ENCODE results near the gene MCF2L2. TPM values are rescaled to one million over a fixed set of nuclear protein-coding genes. Genes with fewer than 3 reads are reported as not detected.
"Not testable (repeated sequence)": the region's sequence is repeated elsewhere in the genome, so short reads cannot be mapped to it uniquely, and the experiment has no call there.

Gene MCF2L2
- total RNA-seq, 6 experiments from 2014 or later = 0.14 TPM; not detected in 5

DNA sequence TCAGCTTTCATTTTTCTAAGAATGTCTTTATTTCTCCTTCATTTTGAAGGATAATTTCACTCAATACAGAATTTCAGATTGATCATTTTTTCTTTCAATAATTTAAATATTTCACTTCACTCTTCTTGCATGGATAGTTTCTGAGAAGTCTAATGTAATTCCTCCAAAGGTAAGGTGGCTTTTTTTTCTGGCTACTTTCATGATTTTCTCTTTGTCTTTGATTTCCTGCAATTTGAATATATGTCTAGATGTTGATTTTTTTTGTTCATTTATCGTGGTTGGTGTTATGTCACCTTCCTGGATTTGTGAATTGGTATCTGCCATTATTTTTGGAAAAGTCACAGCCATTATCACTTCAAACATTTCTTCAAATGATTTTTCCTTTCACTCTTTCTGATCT is 14.6 kb upstream of the MCF2L2 start:
- Mint-ChIP-seq H3K27me3 (ENCODE audit: insufficient read depth) (peaks cover 19% of the 10 kb centered on the region), H3K4me1 (ENCODE audit: low read depth) (peaks cover 8% of the 10 kb centered on the region), H3K36me3 (ENCODE audit: low read depth) (peaks cover 10% of the 10 kb centered on the region; the same call in 1 of the 2 replicates), H3K9me3 (peaks cover 22% of the 10 kb centered on the region), H3K4me3 (no peak overlapping the region), H3K27ac (no peak overlapping the region)
- DNase-seq = no peak
- TF ChIP-seq, protein P1, sequence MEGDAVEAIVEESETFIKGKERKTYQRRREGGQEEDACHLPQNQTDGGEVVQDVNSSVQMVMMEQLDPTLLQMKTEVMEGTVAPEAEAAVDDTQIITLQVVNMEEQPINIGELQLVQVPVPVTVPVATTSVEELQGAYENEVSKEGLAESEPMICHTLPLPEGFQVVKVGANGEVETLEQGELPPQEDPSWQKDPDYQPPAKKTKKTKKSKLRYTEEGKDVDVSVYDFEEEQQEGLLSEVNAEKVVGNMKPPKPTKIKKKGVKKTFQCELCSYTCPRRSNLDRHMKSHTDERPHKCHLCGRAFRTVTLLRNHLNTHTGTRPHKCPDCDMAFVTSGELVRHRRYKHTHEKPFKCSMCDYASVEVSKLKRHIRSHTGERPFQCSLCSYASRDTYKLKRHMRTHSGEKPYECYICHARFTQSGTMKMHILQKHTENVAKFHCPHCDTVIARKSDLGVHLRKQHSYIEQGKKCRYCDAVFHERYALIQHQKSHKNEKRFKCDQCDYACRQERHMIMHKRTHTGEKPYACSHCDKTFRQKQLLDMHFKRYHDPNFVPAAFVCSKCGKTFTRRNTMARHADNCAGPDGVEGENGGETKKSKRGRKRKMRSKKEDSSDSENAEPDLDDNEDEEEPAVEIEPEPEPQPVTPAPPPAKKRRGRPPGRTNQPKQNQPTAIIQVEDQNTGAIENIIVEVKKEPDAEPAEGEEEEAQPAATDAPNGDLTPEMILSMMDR (IDR thresholded peaks at IDR 0.05) = no peak

DNA sequence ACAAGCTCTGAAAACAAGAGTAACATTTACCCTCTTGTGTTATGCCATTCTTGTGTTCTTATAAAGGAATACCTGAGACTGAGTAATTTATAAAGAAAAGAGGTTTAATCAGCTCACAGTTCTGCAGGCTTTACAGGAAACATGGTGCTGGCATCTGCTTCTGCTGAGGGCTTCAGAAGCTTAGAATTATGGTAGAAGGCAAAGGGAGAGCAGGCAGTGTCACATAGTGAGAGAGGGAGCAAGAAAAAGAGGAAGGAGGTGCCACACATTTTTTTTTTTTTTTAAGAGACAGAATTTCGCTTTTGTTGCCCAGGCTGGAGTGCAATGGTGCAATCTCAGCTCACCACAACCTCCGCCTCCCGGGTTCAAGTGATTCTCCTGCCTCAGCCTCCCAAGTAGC is 12.1 kb upstream of the MCF2L2 start:
- H3K4me1 Mint-ChIP-seq (ENCODE audit: low read depth); DNase-seq; H3K4me3 Mint-ChIP-seq; H3K27ac Mint-ChIP-seq: not testable (repeated sequence)
- peaks cover 10% of the 10 kb centered on the region; the same call in 1 of the 2 replicates for H3K36me3 Mint-ChIP-seq (ENCODE audit: low read depth)
- H3K27me3 Mint-ChIP-seq (ENCODE audit: insufficient read depth) = peaks cover 23% of the 10 kb centered on the region
- H3K9me3 Mint-ChIP-seq = peaks cover 22% of the 10 kb centered on the region

DNA sequence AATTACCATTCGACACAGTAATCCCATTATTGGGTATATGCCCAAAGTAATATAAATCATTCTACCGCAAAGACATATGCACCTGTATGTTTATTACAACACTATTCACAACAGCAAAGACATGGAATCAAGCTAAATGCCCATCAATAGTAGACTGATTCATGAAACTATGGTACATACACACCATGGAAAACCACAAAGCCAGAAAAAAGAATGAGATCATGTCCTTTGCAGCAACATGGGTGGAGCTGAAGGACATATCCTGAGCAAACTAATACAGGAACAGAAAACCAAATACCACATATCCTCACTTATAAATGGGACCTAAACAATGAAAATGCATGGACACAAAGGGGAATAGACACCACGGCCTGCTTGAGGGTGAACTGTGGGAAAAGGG is 11.1 kb upstream of the MCF2L2 start:
- H3K9me3 Mint-ChIP-seq = peaks cover 19% of the 10 kb centered on the region
- H3K36me3 Mint-ChIP-seq (ENCODE audit: low read depth) = peaks cover 10% of the 10 kb centered on the region; the same call in 1 of the 2 replicates
- no peaks in the 10 kb centered on the region for H3K4me1 Mint-ChIP-seq (ENCODE audit: low read depth)
- no peak for DNase-seq
- no peak overlapping the region for H3K27ac Mint-ChIP-seq
- H3K27me3 Mint-ChIP-seq (ENCODE audit: insufficient read depth) = peaks cover 28% of the 10 kb centered on the region
- TF ChIP-seq, protein P1 (IDR thresholded peaks at IDR 0.05) = no peak
- H3K4me3 Mint-ChIP-seq = no peak overlapping the region

DNA sequence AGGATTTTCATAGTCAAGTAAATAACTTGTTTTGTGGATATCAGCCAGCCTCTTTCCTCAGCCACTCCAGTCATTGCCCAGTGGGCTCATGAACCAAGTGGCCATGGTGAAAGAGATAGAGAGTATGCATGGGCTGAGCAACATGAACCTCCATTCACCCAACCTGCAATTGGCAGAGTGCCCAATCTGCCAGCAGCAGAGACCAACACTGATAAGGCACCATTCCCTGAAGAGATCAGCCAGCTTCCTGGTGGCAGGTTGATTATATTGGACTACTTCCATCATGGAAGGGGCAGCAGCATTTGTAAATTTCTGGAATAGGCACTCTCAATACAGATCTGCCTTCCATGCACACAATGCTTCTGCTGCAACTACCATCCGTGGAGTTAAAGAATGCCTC is 10.3 kb upstream of the MCF2L2 start:
- Mint-ChIP-seq H3K27me3 (ENCODE audit: insufficient read depth) (peaks cover 35% of the 10 kb centered on the region), H3K4me1 (ENCODE audit: low read depth) (no peaks in the 10 kb centered on the region), H3K36me3 (ENCODE audit: low read depth) (peaks cover 8% of the 10 kb centered on the region; the same call in 1 of the 2 replicates), H3K9me3 (peaks cover 12% of the 10 kb centered on the region), H3K27ac (no peak overlapping the region), H3K4me3 (no peak overlapping the region)
- DNase-seq = no peak
- TF ChIP-seq, protein P1 (IDR thresholded peaks at IDR 0.05) = no peak

DNA sequence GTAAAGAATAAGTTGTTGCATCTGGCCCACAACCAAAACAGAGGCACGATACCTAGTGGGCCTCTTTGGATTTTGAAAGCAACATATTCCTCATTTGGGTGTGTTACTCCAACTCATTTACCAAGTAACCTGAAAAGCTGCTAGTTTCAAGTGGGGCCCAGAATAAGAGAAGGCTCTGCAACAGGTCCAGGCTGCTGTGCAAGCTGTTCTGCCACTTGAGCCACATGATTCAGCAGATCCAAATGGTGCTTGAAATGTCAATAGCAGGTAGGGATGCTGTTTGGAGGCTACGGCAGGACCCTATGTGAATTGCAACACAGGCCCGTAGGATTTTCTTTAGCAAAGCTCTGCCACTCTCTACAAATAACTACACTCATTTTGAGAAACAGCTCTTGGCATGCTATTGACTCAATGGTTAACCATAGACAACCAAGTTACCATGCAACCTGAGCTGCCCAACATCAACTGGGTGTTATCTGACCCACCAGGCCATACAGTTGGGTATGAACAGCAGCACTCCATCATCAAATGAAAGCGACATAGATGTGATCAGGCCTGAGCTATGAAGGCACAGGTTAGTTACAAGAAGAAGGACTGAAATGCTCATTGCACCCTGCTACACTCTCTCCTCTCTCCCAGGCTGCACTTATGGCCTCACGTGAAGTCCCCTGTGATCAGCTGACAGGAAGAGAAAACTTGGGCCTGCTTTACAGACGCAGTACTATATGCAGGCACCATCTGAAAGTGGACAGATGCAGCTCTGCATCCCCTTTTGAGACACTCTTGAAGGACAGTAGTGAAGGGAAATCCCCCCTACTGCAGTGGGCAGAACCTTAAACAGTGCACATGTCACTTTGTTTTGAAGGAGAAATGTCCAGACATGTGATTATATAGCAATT is 9.5 kb upstream of the MCF2L2 start:
- no peak for DNase-seq
- Mint-ChIP-seq H3K36me3 (ENCODE audit: low read depth) (no peaks in the 10 kb centered on the region; the same call in 1 of the 2 replicates), H3K27ac (no peak overlapping the region), H3K4me1 (ENCODE audit: low read depth) (no peaks in the 10 kb centered on the region), H3K4me3 (no peak overlapping the region), H3K9me3 (peaks cover 4% of the 10 kb centered on the region; the same call in 1 of the 2 replicates), H3K27me3 (ENCODE audit: insufficient read depth) (peaks cover 34% of the 10 kb centered on the region)
- TF ChIP-seq, protein P1 (IDR thresholded peaks at IDR 0.05) = no peak

DNA sequence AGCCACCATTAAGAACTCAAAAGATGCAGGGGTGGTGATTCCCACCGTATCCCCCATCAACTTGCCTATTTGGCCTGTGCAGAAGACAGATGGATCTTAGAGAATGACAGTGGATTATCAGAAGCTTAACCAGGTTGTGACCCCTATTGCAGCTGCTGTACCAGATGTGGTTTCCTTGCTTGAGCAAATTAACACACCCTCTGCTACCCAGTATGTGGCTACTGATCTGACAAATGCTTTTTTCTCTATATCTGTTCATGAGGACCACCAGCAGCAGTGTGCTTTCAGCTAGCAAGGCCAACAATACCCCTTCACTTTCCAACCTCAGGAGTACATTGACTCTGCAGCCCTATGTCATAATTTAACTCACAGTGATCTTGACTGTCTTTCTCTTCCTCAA is 8.6 kb upstream of the MCF2L2 start:
- TF ChIP-seq, protein P1 (IDR thresholded peaks at IDR 0.05) = no peak
- H3K27ac Mint-ChIP-seq = no peak overlapping the region
- H3K4me3 Mint-ChIP-seq = no peak overlapping the region
- no peaks in the 10 kb centered on the region for H3K9me3 Mint-ChIP-seq
- H3K36me3 Mint-ChIP-seq (ENCODE audit: low read depth) = no peaks in the 10 kb centered on the region
- H3K4me1 Mint-ChIP-seq (ENCODE audit: low read depth) = no peaks in the 10 kb centered on the region
- peaks cover 37% of the 10 kb centered on the region for H3K27me3 Mint-ChIP-seq (ENCODE audit: insufficient read depth)
- no peak for DNase-seq
